C4-2B (cell line): ENCODE data around the gene PRRC2B.

ENCODE experiments used
- ZFX ChIP-seq: fragments of 450-650 bp; IDR thresholded peaks from 2 replicates; pipeline ENCODE4 v1.6.1; 2017
- TF ChIP-seq, protein P1 (sequence below): fragments of 450-650 bp; conservative IDR thresholded peaks from 2 replicates; pipeline ENCODE4 v1.5.1; 2017; ENCODE audit warnings: mild to moderate bottlenecking

- TF ChIP-seq ZFX = no peak
- TF ChIP-seq, protein P1, sequence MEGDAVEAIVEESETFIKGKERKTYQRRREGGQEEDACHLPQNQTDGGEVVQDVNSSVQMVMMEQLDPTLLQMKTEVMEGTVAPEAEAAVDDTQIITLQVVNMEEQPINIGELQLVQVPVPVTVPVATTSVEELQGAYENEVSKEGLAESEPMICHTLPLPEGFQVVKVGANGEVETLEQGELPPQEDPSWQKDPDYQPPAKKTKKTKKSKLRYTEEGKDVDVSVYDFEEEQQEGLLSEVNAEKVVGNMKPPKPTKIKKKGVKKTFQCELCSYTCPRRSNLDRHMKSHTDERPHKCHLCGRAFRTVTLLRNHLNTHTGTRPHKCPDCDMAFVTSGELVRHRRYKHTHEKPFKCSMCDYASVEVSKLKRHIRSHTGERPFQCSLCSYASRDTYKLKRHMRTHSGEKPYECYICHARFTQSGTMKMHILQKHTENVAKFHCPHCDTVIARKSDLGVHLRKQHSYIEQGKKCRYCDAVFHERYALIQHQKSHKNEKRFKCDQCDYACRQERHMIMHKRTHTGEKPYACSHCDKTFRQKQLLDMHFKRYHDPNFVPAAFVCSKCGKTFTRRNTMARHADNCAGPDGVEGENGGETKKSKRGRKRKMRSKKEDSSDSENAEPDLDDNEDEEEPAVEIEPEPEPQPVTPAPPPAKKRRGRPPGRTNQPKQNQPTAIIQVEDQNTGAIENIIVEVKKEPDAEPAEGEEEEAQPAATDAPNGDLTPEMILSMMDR = no peak
These were observed 123.9 kb downstream of the PRRC2B start for GRCh38 chr9:131517761-131518190.
